HG02678 (cell line): ENCODE measurements around the gene ADCY2.
A peak's percentile ranks its signal among the peaks of the same experiment; 100 is the strongest.

Source experiments
- ATAC-seq: cut with Tn5 transposase; IDR thresholded peaks from one replicate; pipeline ENCODE4 v1.9.1; 2021; ENCODE audit warnings: mild to moderate bottlenecking, moderate library complexity; ENCODE audit not compliant: unreplicated experiment

ADCY2 gene

GRCh38 chr5:7714119-7714518, 318.2 kb downstream of the ADCY2 start:
- ATAC-seq: no peak

- ATAC-seq: no peak
Observed at GRCh38 chr5:7714697-7715096, 318.8 kb downstream of the ADCY2 start.

GRCh38 chr5:7717691-7718090, 321.8 kb downstream of the ADCY2 start:
- ATAC-seq: no peak

GRCh38 chr5:7728076-7728475, 332.1 kb downstream of the ADCY2 start:
- ATAC-seq: no peak

- no peak for ATAC-seq
Observed at GRCh38 chr5:7741415-7742065, 345.6 kb downstream of the ADCY2 start.

- ATAC-seq: no peak
Observed at GRCh38 chr5:7742241-7742656, 346.3 kb downstream of the ADCY2 start.

GRCh38 chr5:7745882-7746610, 350.1 kb downstream of the ADCY2 start:
- ATAC-seq: peak; percentile 55

- no peak for ATAC-seq
Observed at GRCh38 chr5:7747728-7748127, 351.8 kb downstream of the ADCY2 start.

GRCh38 chr5:7749626-7750025, 353.7 kb downstream of the ADCY2 start:
- ATAC-seq: no peak

- ATAC-seq: no peak
Observed at GRCh38 chr5:7751874-7752273, 355.9 kb downstream of the ADCY2 start.

- ATAC-seq: no peak
Observed at GRCh38 chr5:7753181-7753580, 357.2 kb downstream of the ADCY2 start.

GRCh38 chr5:7753596-7753995, 357.7 kb downstream of the ADCY2 start:
- no peak for ATAC-seq

GRCh38 chr5:7754490-7754889, 358.6 kb downstream of the ADCY2 start:
- ATAC-seq: no peak

GRCh38 chr5:7754997-7755596, 359.2 kb downstream of the ADCY2 start:
- ATAC-seq: peak; percentile 83

- ATAC-seq: no peak
Observed at GRCh38 chr5:7755958-7756357, 360.0 kb downstream of the ADCY2 start.

GRCh38 chr5:7756453-7756852, 360.5 kb downstream of the ADCY2 start:
- ATAC-seq: no peak

- no peak for ATAC-seq
Observed at GRCh38 chr5:7759257-7759871, 363.4 kb downstream of the ADCY2 start.

- ATAC-seq: no peak
Observed at GRCh38 chr5:7759951-7760580, 364.1 kb downstream of the ADCY2 start.

GRCh38 chr5:7762267-7762666, 366.3 kb downstream of the ADCY2 start:
- ATAC-seq: peak; percentile 58

- ATAC-seq: no peak
Observed at GRCh38 chr5:7763621-7764072, 367.7 kb downstream of the ADCY2 start.

GRCh38 chr5:7764452-7764851, 368.5 kb downstream of the ADCY2 start:
- no peak for ATAC-seq
